ENCODE data around the gene ETNK2.
"Not testable (repeated sequence)": the region's sequence is repeated elsewhere in the genome, so short reads cannot be mapped to it uniquely, and the experiment has no call there.

The ETNK2 gene

GRCh38 chr1:204094313-204094729 lies 57.5 kb downstream of the ETNK2 start:
- no peak for DNase-seq (ENCODE audit: low read depth)
- TF ChIP-seq CTCF (IDR thresholded peaks at IDR 0.05; ENCODE audit: insufficient read depth, low read depth, low read length, missing control alignments), result no peak
- H3K4me3 ChIP-seq (ENCODE audit: low read depth, low read length), result no peak overlapping the region

- no peak for DNase-seq (ENCODE audit: low read depth)
- H3K4me3 ChIP-seq (ENCODE audit: low read depth, low read length), result no peak overlapping the region
- TF ChIP-seq CTCF (IDR thresholded peaks at IDR 0.05; ENCODE audit: insufficient read depth, low read depth, low read length, missing control alignments), result no peak
Observed at GRCh38 chr1:204093781-204094180, 58.1 kb downstream of the ETNK2 start.

GRCh38 chr1:204093421-204093717 lies 58.5 kb downstream of the ETNK2 start:
- no peak for DNase-seq (ENCODE audit: low read depth)
- H3K4me3 ChIP-seq (ENCODE audit: low read depth, low read length), result no peak overlapping the region
- no peak for TF ChIP-seq CTCF (IDR thresholded peaks at IDR 0.05; ENCODE audit: insufficient read depth, low read depth, low read length, missing control alignments)

- H3K4me3 ChIP-seq (ENCODE audit: low read depth, low read length), result no peak overlapping the region
- TF ChIP-seq CTCF (IDR thresholded peaks at IDR 0.05; ENCODE audit: insufficient read depth, low read depth, low read length, missing control alignments), result no peak
- no peak for DNase-seq (ENCODE audit: low read depth)
Observed at GRCh38 chr1:204092632-204093420, 59.0 kb downstream of the ETNK2 start.

GRCh38 chr1:204091787-204092312 lies 60.0 kb downstream of the ETNK2 start:
- TF ChIP-seq CTCF (IDR thresholded peaks at IDR 0.05; ENCODE audit: insufficient read depth, low read depth, low read length, missing control alignments), result no peak
- no peak overlapping the region for H3K4me3 ChIP-seq (ENCODE audit: low read depth, low read length)
- DNase-seq (ENCODE audit: low read depth), result no peak

GRCh38 chr1:204091066-204091465 lies 60.8 kb downstream of the ETNK2 start:
- TF ChIP-seq CTCF (IDR thresholded peaks at IDR 0.05; ENCODE audit: insufficient read depth, low read depth, low read length, missing control alignments), result no peak
- no peak overlapping the region for H3K4me3 ChIP-seq (ENCODE audit: low read depth, low read length)
- no peak for DNase-seq (ENCODE audit: low read depth)

GRCh38 chr1:204090132-204090531 lies 61.7 kb downstream of the ETNK2 start:
- not testable (repeated sequence) for DNase-seq (ENCODE audit: low read depth); H3K4me3 ChIP-seq (ENCODE audit: low read depth, low read length)
